Measurements from ENCODE around the gene HMGXB4. TPM values are rescaled to one million over a fixed set of nuclear protein-coding genes. Genes with fewer than 3 reads are reported as not detected.

Gene HMGXB4
- total and polyA plus RNA-seq, 2 of the 13 experiments (the other 11 are each of a cell fraction or from before 2014, with no cell fraction given), result 13.9 to 16.3 TPM

DNA sequence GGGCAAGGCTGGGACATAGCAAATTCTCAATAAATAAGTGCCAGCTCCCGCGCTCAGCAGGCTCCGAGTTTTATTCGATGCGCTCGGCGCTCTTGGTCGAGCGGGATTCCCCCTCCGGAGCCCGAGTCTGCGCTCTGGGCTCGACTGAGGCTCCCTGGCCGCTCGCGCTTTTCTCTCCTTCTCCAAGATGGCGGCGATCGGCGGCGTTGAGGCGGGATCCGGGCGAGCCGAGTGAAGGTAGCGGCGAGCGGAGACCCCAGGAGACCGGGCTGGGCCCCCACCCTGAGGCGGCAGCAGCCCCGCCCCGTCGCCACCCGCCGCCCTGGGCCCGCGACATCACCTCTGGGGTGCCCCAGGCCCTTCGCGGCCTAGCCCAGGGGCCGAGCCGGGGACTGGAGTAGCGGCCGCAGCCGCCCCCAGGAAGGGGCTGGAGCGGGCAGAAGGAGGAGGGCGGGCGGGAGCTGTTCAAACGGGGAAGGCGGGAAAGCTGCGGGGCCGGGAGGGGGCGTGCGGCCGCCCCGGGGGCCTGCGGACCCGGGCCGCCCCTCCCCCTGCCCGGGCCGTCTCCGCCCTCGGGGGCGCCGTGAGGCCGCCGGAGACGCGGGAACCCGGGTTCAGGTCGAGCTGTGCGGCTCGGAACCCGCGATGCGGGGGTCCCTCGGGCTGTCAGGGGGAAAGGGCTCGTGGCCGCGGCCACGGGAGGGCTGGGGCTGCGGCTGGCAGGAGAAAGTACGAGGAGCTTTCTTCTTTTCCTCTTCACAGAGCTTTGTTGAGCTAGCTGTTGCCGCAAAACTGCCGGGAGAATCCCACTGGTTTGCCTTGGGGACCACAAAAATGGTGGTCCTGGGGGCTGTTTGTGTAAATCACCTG is at the start of gene HMGXB4 (continued):
- TF ChIP-seq, protein P1, sequence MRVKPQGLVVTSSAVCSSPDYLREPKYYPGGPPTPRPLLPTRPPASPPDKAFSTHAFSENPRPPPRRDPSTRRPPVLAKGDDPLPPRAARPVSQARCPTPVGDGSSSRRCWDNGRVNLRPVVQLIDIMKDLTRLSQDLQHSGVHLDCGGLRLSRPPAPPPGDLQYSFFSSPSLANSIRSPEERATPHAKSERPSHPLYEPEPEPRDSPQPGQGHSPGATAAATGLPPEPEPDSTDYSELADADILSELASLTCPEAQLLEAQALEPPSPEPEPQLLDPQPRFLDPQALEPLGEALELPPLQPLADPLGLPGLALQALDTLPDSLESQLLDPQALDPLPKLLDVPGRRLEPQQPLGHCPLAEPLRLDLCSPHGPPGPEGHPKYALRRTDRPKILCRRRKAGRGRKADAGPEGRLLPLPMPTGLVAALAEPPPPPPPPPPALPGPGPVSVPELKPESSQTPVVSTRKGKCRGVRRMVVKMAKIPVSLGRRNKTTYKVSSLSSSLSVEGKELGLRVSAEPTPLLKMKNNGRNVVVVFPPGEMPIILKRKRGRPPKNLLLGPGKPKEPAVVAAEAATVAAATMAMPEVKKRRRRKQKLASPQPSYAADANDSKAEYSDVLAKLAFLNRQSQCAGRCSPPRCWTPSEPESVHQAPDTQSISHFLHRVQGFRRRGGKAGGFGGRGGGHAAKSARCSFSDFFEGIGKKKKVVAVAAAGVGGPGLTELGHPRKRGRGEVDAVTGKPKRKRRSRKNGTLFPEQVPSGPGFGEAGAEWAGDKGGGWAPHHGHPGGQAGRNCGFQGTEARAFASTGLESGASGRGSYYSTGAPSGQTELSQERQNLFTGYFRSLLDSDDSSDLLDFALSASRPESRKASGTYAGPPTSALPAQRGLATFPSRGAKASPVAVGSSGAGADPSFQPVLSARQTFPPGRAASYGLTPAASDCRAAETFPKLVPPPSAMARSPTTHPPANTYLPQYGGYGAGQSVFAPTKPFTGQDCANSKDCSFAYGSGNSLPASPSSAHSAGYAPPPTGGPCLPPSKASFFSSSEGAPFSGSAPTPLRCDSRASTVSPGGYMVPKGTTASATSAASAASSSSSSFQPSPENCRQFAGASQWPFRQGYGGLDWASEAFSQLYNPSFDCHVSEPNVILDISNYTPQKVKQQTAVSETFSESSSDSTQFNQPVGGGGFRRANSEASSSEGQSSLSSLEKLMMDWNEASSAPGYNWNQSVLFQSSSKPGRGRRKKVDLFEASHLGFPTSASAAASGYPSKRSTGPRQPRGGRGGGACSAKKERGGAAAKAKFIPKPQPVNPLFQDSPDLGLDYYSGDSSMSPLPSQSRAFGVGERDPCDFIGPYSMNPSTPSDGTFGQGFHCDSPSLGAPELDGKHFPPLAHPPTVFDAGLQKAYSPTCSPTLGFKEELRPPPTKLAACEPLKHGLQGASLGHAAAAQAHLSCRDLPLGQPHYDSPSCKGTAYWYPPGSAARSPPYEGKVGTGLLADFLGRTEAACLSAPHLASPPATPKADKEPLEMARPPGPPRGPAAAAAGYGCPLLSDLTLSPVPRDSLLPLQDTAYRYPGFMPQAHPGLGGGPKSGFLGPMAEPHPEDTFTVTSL (CRISPR knock-in tag; IDR thresholded peaks at IDR 0.05; ENCODE audit: borderline replicate concordance), result no peak
- TF ChIP-seq, protein P2, sequence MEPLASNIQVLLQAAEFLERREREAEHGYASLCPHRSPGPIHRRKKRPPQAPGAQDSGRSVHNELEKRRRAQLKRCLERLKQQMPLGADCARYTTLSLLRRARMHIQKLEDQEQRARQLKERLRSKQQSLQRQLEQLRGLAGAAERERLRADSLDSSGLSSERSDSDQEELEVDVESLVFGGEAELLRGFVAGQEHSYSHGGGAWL (CRISPR knock-in tag; IDR thresholded peaks at IDR 0.05), result peak; percentile 94
- peak; percentile 43; the same call in 1 of the 2 replicates for TF ChIP-seq KLF15 (CRISPR knock-in tag; IDR thresholded peaks at IDR 0.05; ENCODE audit: borderline replicate concordance)
- no peak for TF ChIP-seq FOXM1 (CRISPR knock-in tag; IDR thresholded peaks at IDR 0.05)
- TF ChIP-seq, protein P3, sequence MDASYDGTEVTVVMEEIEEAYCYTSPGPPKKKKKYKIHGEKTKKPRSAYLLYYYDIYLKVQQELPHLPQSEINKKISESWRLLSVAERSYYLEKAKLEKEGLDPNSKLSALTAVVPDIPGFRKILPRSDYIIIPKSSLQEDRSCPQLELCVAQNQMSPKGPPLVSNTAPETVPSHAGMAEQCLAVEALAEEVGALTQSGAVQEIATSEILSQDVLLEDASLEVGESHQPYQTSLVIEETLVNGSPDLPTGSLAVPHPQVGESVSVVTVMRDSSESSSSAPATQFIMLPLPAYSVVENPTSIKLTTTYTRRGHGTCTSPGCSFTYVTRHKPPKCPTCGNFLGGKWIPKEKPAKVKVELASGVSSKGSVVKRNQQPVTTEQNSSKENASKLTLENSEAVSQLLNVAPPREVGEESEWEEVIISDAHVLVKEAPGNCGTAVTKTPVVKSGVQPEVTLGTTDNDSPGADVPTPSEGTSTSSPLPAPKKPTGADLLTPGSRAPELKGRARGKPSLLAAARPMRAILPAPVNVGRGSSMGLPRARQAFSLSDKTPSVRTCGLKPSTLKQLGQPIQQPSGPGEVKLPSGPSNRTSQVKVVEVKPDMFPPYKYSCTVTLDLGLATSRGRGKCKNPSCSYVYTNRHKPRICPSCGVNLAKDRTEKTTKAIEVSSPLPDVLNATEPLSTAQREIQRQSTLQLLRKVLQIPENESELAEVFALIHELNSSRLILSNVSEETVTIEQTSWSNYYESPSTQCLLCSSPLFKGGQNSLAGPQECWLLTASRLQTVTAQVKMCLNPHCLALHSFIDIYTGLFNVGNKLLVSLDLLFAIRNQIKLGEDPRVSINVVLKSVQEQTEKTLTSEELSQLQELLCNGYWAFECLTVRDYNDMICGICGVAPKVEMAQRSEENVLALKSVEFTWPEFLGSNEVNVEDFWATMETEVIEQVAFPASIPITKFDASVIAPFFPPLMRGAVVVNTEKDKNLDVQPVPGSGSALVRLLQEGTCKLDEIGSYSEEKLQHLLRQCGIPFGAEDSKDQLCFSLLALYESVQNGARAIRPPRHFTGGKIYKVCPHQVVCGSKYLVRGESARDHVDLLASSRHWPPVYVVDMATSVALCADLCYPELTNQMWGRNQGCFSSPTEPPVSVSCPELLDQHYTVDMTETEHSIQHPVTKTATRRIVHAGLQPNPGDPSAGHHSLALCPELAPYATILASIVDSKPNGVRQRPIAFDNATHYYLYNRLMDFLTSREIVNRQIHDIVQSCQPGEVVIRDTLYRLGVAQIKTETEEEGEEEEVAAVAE (CRISPR knock-in tag; IDR thresholded peaks at IDR 0.05; ENCODE audit: borderline replicate concordance), result 0 out of 2 replicates have a peak, but pooled peaks have one; percentile 43
- peak; percentile 89 for TF ChIP-seq ZNF160 (CRISPR knock-in tag; IDR thresholded peaks at IDR 0.05)
- 0 out of 2 replicates have a peak, but pooled peaks have one; percentile 78 for TF ChIP-seq ZNF891 (CRISPR knock-in tag; IDR thresholded peaks at IDR 0.05)
- TF ChIP-seq, protein P4, sequence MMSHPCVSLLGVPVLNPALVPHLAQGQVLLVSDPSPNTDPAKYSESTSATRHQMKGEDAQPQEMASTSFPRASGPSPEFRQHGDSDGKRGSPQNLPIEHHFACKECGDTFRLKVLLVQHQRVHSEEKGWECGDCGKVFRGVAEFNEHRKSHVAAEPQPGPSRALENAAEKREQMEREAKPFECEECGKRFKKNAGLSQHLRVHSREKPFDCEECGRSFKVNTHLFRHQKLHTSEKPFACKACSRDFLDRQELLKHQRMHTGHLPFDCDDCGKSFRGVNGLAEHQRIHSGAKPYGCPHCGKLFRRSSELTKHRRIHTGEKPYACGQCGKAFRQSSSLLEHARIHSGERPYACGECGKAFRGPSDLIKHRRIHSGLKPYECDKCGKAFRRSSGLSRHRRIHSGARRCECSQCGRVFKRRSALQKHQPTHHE (CRISPR knock-in tag; IDR thresholded peaks at IDR 0.05; ENCODE audit: borderline replicate concordance), result peak; percentile 86; the same call in 1 of the 2 replicates
- TF ChIP-seq ETV6 (CRISPR knock-in tag; conservative IDR thresholded peaks at IDR 0.05), result peak; percentile 65; the same call in 1 of the 2 replicates
- TF ChIP-seq, protein P5, sequence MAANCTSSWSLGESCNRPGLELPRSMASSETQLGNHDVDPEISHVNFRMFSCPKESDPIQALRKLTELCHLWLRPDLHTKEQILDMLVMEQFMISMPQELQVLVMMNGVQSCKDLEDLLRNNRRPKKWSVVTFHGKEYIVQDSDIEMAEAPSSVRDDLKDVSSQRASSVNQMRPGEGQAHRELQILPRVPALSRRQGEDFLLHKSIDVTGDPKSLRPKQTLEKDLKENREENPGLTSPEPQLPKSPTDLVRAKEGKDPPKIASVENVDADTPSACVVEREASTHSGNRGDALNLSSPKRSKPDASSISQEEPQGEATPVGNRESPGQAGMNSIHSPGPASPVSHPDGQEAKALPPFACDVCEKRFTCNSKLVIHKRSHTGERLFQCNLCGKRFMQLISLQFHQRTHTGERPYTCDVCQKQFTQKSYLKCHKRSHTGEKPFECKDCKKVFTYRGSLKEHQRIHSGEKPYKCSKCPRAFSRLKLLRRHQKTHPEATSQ (CRISPR knock-in tag; IDR thresholded peaks at IDR 0.05; ENCODE audit: borderline replicate concordance), result no peak

Measured in HepG2 (cell line).